Measurements from ENCODE around the gene C1D. TPM values are rescaled to one million over a fixed set of nuclear protein-coding genes. Genes with fewer than 3 reads are reported as not detected.
"Not testable (repeated sequence)": the region's sequence is repeated elsewhere in the genome, so short reads cannot be mapped to it uniquely, and the experiment has no call there.

C1D gene
- polyA plus RNA-seq, 1 donor from 2014 or later: 53.0 TPM

- TF ChIP-seq REST (IDR thresholded peaks at IDR 0.05; ENCODE audit: borderline replicate concordance): no peak
- TF ChIP-seq TAF1 (IDR thresholded peaks at IDR 0.05; ENCODE audit: low read depth): no peak
- TF ChIP-seq POLR2AphosphoS5 (IDR thresholded peaks at IDR 0.05): no peak
- no peak for TF ChIP-seq RAD21 (conservative IDR thresholded peaks at IDR 0.05)
- TF ChIP-seq EP300 (conservative IDR thresholded peaks at IDR 0.05; ENCODE audit: poor library complexity, severe bottlenecking): no peak
- no peak for TF ChIP-seq SMC3 (conservative IDR thresholded peaks at IDR 0.05; ENCODE audit: poor library complexity)
- no peak for TF ChIP-seq CTCF (IDR thresholded peaks at IDR 0.05; ENCODE audit: poor library complexity, severe bottlenecking)
- TF ChIP-seq MXI1 (conservative IDR thresholded peaks at IDR 0.05; ENCODE audit: poor library complexity, severe bottlenecking): no peak
- no peak for TF ChIP-seq EZH2 (IDR thresholded peaks at IDR 0.05; ENCODE audit: borderline replicate concordance, insufficient read depth, low read length, poor library complexity, severe bottlenecking)
- Histone ChIP-seq H3K9ac (ENCODE audit: low read length) (no peak overlapping the region), H3K27ac (ENCODE audit: low read length) (no peak overlapping the region), H3K9me3 (ENCODE audit: low read length) (no peaks in the 10 kb centered on the region), H3K27me3 (ENCODE audit: insufficient read depth, low read depth, low read length) (no peaks in the 10 kb centered on the region), H3K79me2 (replicated peaks; ENCODE audit: insufficient read depth, low read length) (no peaks in the 10 kb centered on the region), H3K4me2 (ENCODE audit: low read length) (no peak overlapping the region), H4K20me1 (ENCODE audit: insufficient read depth) (no peaks in the 10 kb centered on the region), H3F3A (ENCODE audit: insufficient read depth, low read length, poor library complexity, severe bottlenecking) (no peaks in the 10 kb centered on the region), H3K36me3 (ENCODE audit: insufficient read depth, low read length) (no peaks in the 10 kb centered on the region), H3K4me3 (ENCODE audit: low read length) (no peak overlapping the region), H2AFZ (ENCODE audit: low read depth, low read length) (no peak overlapping the region), H3K9me2 (ENCODE audit: insufficient read depth, low read length) (no peaks in the 10 kb centered on the region)
Measured at GRCh38 chr2:68083346-68083745, 20.5 kb upstream of the C1D start.

GRCh38 chr2:68074050-68074449, 11.2 kb upstream of the C1D start:
- H3K4me2 ChIP-seq (ENCODE audit: low read length): no peak overlapping the region
- H3F3A ChIP-seq (ENCODE audit: insufficient read depth, low read length, poor library complexity, severe bottlenecking): no peaks in the 10 kb centered on the region
- H3K27ac ChIP-seq (ENCODE audit: low read length): no peak overlapping the region
- no peaks in the 10 kb centered on the region for H4K20me1 ChIP-seq (ENCODE audit: insufficient read depth)
- no peak for TF ChIP-seq POLR2AphosphoS5 (IDR thresholded peaks at IDR 0.05)
- TF ChIP-seq MXI1 (conservative IDR thresholded peaks at IDR 0.05; ENCODE audit: poor library complexity, severe bottlenecking): no peak
- no peak for TF ChIP-seq CTCF (IDR thresholded peaks at IDR 0.05; ENCODE audit: poor library complexity, severe bottlenecking)
- TF ChIP-seq EZH2 (IDR thresholded peaks at IDR 0.05; ENCODE audit: borderline replicate concordance, insufficient read depth, low read length, poor library complexity, severe bottlenecking): no peak
- TF ChIP-seq SMC3 (conservative IDR thresholded peaks at IDR 0.05; ENCODE audit: poor library complexity): no peak
- TF ChIP-seq TAF1 (IDR thresholded peaks at IDR 0.05; ENCODE audit: low read depth): no peak
- no peak for TF ChIP-seq RAD21 (conservative IDR thresholded peaks at IDR 0.05)
- no peak for TF ChIP-seq REST (IDR thresholded peaks at IDR 0.05; ENCODE audit: borderline replicate concordance)
- TF ChIP-seq EP300 (conservative IDR thresholded peaks at IDR 0.05; ENCODE audit: poor library complexity, severe bottlenecking): no peak
- no peaks in the 10 kb centered on the region for H3K9me3 ChIP-seq (ENCODE audit: low read length)
- no peaks in the 10 kb centered on the region for H3K79me2 ChIP-seq (replicated peaks; ENCODE audit: insufficient read depth, low read length)
- no peak overlapping the region for H2AFZ ChIP-seq (ENCODE audit: low read depth, low read length)
- H3K9me2 ChIP-seq (ENCODE audit: insufficient read depth, low read length): no peaks in the 10 kb centered on the region
- no peaks in the 10 kb centered on the region for H3K36me3 ChIP-seq (ENCODE audit: insufficient read depth, low read length)
- H3K4me3 ChIP-seq (ENCODE audit: low read length): no peak overlapping the region
- H3K9ac ChIP-seq (ENCODE audit: low read length): no peak overlapping the region
- no peaks in the 10 kb centered on the region for H3K27me3 ChIP-seq (ENCODE audit: insufficient read depth, low read depth, low read length)

GRCh38 chr2:68063797-68064646, 1.2 kb upstream of the C1D start:
- not testable (repeated sequence) for H3K27me3 ChIP-seq (ENCODE audit: insufficient read depth, low read depth, low read length); H3K36me3 ChIP-seq (ENCODE audit: insufficient read depth, low read length); H3K27ac ChIP-seq (ENCODE audit: low read length); H3K4me3 ChIP-seq (ENCODE audit: low read length); H3K9ac ChIP-seq (ENCODE audit: low read length); H3K9me2 ChIP-seq (ENCODE audit: insufficient read depth, low read length); H3F3A ChIP-seq (ENCODE audit: insufficient read depth, low read length, poor library complexity, severe bottlenecking); H4K20me1 ChIP-seq (ENCODE audit: insufficient read depth); H2AFZ ChIP-seq (ENCODE audit: low read depth, low read length); H3K4me2 ChIP-seq (ENCODE audit: low read length); H3K9me3 ChIP-seq (ENCODE audit: low read length)
- H3K79me2 ChIP-seq (replicated peaks; ENCODE audit: insufficient read depth, low read length): peaks cover 26% of the 10 kb centered on the region

All from neural cell (in vitro differentiated cells).